H9 (cell line): ENCODE results near the gene FKRP. TPM values are rescaled to one million over a fixed set of nuclear protein-coding genes. Genes with fewer than 3 reads are reported as not detected.

Experiments used
- DNase-seq: peaks from one replicate; pipeline ENCODE4 v3.0.0-alpha.2; 2017
- H2AFZ ChIP-seq: one replicate; pipeline ENCODE4 v1.6.1; 2013; ENCODE audit warnings: mild to moderate bottlenecking, low read length, control low read depth, moderate library complexity
- H2AK5ac ChIP-seq: 2 replicates; pipeline ENCODE4 v1.6.1; 2013; ENCODE audit warnings: low read length, control low read depth, mixed read lengths; ENCODE audit not compliant: insufficient read length
- H2BK120ac ChIP-seq: one replicate; pipeline ENCODE4 v1.6.1; 2013; ENCODE audit warnings: low read depth, mild to moderate bottlenecking, low read length, control low read depth, inconsistent platforms; ENCODE audit not compliant: poor library complexity, severe bottlenecking
- H2BK12ac ChIP-seq: 2 replicates; pipeline ENCODE4 v1.6.1; 2013; ENCODE audit warnings: low read length, control low read depth, mixed read lengths, low read depth; ENCODE audit not compliant: insufficient read length
- H2BK15ac ChIP-seq: 2 replicates; pipeline ENCODE4 v1.6.1; 2013; ENCODE audit warnings: low read depth, low read length, control low read depth
- H2BK20ac ChIP-seq: one replicate; pipeline ENCODE4 v1.6.1; 2013; ENCODE audit warnings: low read depth, mild to moderate bottlenecking, low read length, control low read depth, inconsistent platforms; ENCODE audit not compliant: poor library complexity, severe bottlenecking
- H2BK5ac ChIP-seq: 2 replicates; pipeline ENCODE4 v1.6.1; 2013; ENCODE audit warnings: low read length, control low read depth, mixed read lengths; ENCODE audit not compliant: insufficient read length
- H3K14ac ChIP-seq: 2 replicates; pipeline ENCODE4 v1.6.1; 2013; ENCODE audit warnings: low read length, control low read depth; ENCODE audit not compliant: insufficient read depth
- H3K18ac ChIP-seq: 2 replicates; pipeline ENCODE4 v1.6.1; 2013; ENCODE audit warnings: low read depth, mild to moderate bottlenecking, mixed read lengths, low read length, control low read depth; ENCODE audit not compliant: insufficient read length
- H3K23ac ChIP-seq: 2 replicates; pipeline ENCODE4 v1.6.1; 2013; ENCODE audit warnings: low read length, control low read depth, mixed read lengths, low read depth; ENCODE audit not compliant: insufficient read length
- H3K23me2 ChIP-seq: 2 replicates; pipeline ENCODE4 v1.6.1; 2013; ENCODE audit warnings: low read depth, mild to moderate bottlenecking, mixed read lengths, low read length, control low read depth; ENCODE audit not compliant: insufficient read length, poor library complexity, severe bottlenecking
- H3K27ac ChIP-seq: 2 replicates; pipeline ENCODE4 v1.5.1; 2013; ENCODE audit warnings: low read length, control low read depth, mixed read lengths, low read depth; ENCODE audit not compliant: insufficient read length
- H3K27me3 ChIP-seq: 2 replicates; pipeline ENCODE4 v1.6.1; 2013; ENCODE audit warnings: low read length, control low read depth, inconsistent platforms; ENCODE audit not compliant: insufficient read depth
- H3K4ac ChIP-seq: 2 replicates; pipeline ENCODE4 v1.6.1; 2013; ENCODE audit warnings: low read depth, mild to moderate bottlenecking, control low read depth, inconsistent platforms, low read length, moderate library complexity
- H3K4me1 ChIP-seq: 2 replicates; pipeline ENCODE4 v1.6.1; 2013; ENCODE audit warnings: low read length, control low read depth, inconsistent platforms; ENCODE audit not compliant: insufficient read depth
- H3K4me2 ChIP-seq: 2 replicates; pipeline ENCODE4 v1.6.1; 2013; ENCODE audit warnings: low read length, control low read depth, mixed read lengths; ENCODE audit not compliant: insufficient read length, insufficient read depth
- H3K56ac ChIP-seq: 2 replicates; pipeline ENCODE4 v1.6.1; 2013; ENCODE audit warnings: low read depth, mild to moderate bottlenecking, mixed read lengths, low read length, control low read depth; ENCODE audit not compliant: insufficient read length
- H3K79me1 ChIP-seq: 2 replicates; pipeline ENCODE4 v1.6.1; 2013; ENCODE audit warnings: low read depth, mild to moderate bottlenecking, moderate library complexity, low read length, control low read depth, inconsistent platforms; ENCODE audit not compliant: insufficient read depth, poor library complexity, severe bottlenecking
- H3K79me2 ChIP-seq: 2 replicates; pipeline ENCODE4 v1.6.1; 2013; ENCODE audit warnings: low read length, control low read depth, inconsistent platforms; ENCODE audit not compliant: insufficient read depth
- H3K9ac ChIP-seq: 2 replicates; pipeline ENCODE4 v1.6.1; 2013; ENCODE audit warnings: low read length, control low read depth, mixed read lengths; ENCODE audit not compliant: insufficient read length; ENCODE audit errors: extremely low read depth
- H3K9me3 ChIP-seq: one replicate; pipeline ENCODE4 v1.6.1; 2013; ENCODE audit warnings: low read depth, low read length, inconsistent platforms; ENCODE audit not compliant: control insufficient read depth
- H3T11ph ChIP-seq: one replicate; pipeline ENCODE4 v1.6.1; 2013; ENCODE audit warnings: mild to moderate bottlenecking, low read length, control low read depth, inconsistent platforms
- H4K20me1 ChIP-seq: one replicate; pipeline ENCODE4 v1.6.1; 2013; ENCODE audit not compliant: control insufficient read depth, insufficient read length, insufficient read depth
- H4K5ac ChIP-seq: 2 replicates; pipeline ENCODE4 v1.6.1; 2013; ENCODE audit warnings: low read depth, mild to moderate bottlenecking, mixed read lengths, low read length, control low read depth; ENCODE audit not compliant: insufficient read length
- H4K8ac ChIP-seq: replicated peaks from 2 replicates; pipeline ENCODE4 v1.6.1; 2013; ENCODE audit warnings: low read length, control low read depth, mixed read lengths, low read depth; ENCODE audit not compliant: insufficient read length
- H4K91ac ChIP-seq: 2 replicates; pipeline ENCODE4 v1.6.1; 2013; ENCODE audit warnings: low read depth, mild to moderate bottlenecking, moderate library complexity, mixed read lengths, low read length, control low read depth; ENCODE audit not compliant: insufficient read length
- H3K27ac Mint-ChIP-seq, 3 experiments: 2 replicates in 2 of 3; 3 replicates in 1 of 3; pipeline ENCODE4 v1.8.0; 2020 to 2021; ENCODE audit warnings: mixed read lengths in 3 of 3, mild to moderate bottlenecking in 1 of 3, moderate library complexity in 1 of 3
- H3K27me3 Mint-ChIP-seq: 2 replicates; pipeline ENCODE4 v1.8.0; 2021; ENCODE audit warnings: low read depth, mild to moderate bottlenecking, moderate library complexity, mixed read lengths
- H3K36me3 Mint-ChIP-seq, 3 experiments: 2 replicates in 2 of 3; 3 replicates in 1 of 3; pipeline ENCODE4 v1.8.0; 2020 to 2021; ENCODE audit warnings: low read depth in 3 of 3, mixed read lengths in 3 of 3; ENCODE audit not compliant: insufficient read depth in 1 of 3
- H3K4me1 Mint-ChIP-seq, 2 experiments: 2 replicates each; pipeline ENCODE4 v1.8.0; 2020; ENCODE audit warnings: mixed read lengths in 2 of 2
- H3K4me3 Mint-ChIP-seq, 2 experiments: 2 replicates in 1 of 2; 3 replicates in 1 of 2; pipeline ENCODE4 v1.8.0; 2020 to 2021; ENCODE audit warnings: mild to moderate bottlenecking in 2 of 2, mixed read lengths in 2 of 2, moderate library complexity in 1 of 2
- H3K9me3 Mint-ChIP-seq, 2 experiments: 2 replicates in 1 of 2; 3 replicates in 1 of 2; pipeline ENCODE4 v1.8.0; 2020; ENCODE audit warnings: mild to moderate bottlenecking in 2 of 2, mixed read lengths in 2 of 2, moderate library complexity in 1 of 2
- WGBS: extraction: QIAGEN DNeasy Blood & Tissue Kit; methylation state at CpG from one replicate; pipeline ENCODE4 v1.1.7; 2013; ENCODE audit warnings: missing lambda C conversion rate, low lambda C conversion rate, mixed read lengths; ENCODE audit not compliant: insufficient read length; ENCODE audit errors: extremely low coverage; 5-methylcytosine and 5-hydroxymethylcytosine counted together
- total RNA-seq: library from RNA; stranded (reverse); gene quantifications from 2 replicates; pipeline ENCODE4 v1.2.1, GENCODE V29; 2021
- TF ChIP-seq, protein P1 (sequence below): fragments of 200-600 bp; sonication (generic); conservative IDR thresholded peaks from 3 replicates; pipeline ENCODE4 v1.8.0; 2021; ENCODE audit warnings: antibody characterized with exemption, mild to moderate bottlenecking

The FKRP gene
- total RNA-seq, 1 experiment from 2014 or later = 42.2 TPM

DNA sequence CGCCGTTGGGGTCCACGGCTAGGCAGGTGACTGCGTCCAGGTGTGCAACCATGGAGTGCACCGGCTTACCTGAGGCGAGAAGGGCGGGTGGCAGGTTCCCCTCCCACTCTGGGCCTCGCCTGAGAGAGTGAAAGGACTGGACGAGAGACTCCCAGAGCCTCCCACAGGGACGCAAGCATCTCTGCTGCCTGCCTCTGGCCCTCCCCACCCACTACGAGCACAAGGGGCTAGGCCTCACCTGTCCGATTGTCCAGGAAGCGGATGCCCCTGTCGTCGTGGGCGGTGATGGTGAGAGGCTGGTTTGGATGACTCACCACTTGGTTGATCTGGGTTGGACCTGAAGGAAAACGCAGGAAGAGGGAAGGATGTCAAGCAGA is 23.9 kb upstream of the FKRP start:
- H3K79me2 ChIP-seq = no peaks in the 10 kb centered on the region
- no peaks in the 10 kb centered on the region for H3K9me3 Mint-ChIP-seq
- peaks cover 6% of the 10 kb centered on the region for H3K23me2 ChIP-seq
- H3K9me3 ChIP-seq = no peaks in the 10 kb centered on the region
- H3K27ac ChIP-seq = no peak overlapping the region
- DNase-seq = no peak
- peaks cover 18 to 22% of the 10 kb centered on the region in 2 experiments for H3K4me1 Mint-ChIP-seq
- H3K18ac ChIP-seq = no peak overlapping the region
- no peaks in the 10 kb centered on the region for H4K20me1 ChIP-seq
- H3K23ac ChIP-seq = no peak overlapping the region
- H3K56ac ChIP-seq = no peak overlapping the region
- H3K27me3 Mint-ChIP-seq = no peaks in the 10 kb centered on the region; the same call in 1 of the 2 replicates
- no CpG with 5 or more reads among the region's 17 CpGs for WGBS
- H2AFZ ChIP-seq = no peak overlapping the region
- H2BK120ac ChIP-seq = no peak overlapping the region
- no peak overlapping the region for H2BK12ac ChIP-seq
- no peak overlapping the region for H4K8ac ChIP-seq
- H3K9ac ChIP-seq = no peak overlapping the region
- no peak overlapping the region for H2BK20ac ChIP-seq
- no peak overlapping the region for H3K4me3 Mint-ChIP-seq
- no peaks in the 10 kb centered on the region for H3K27me3 ChIP-seq
- H2AK5ac ChIP-seq = no peak overlapping the region
- TF ChIP-seq, protein P1, sequence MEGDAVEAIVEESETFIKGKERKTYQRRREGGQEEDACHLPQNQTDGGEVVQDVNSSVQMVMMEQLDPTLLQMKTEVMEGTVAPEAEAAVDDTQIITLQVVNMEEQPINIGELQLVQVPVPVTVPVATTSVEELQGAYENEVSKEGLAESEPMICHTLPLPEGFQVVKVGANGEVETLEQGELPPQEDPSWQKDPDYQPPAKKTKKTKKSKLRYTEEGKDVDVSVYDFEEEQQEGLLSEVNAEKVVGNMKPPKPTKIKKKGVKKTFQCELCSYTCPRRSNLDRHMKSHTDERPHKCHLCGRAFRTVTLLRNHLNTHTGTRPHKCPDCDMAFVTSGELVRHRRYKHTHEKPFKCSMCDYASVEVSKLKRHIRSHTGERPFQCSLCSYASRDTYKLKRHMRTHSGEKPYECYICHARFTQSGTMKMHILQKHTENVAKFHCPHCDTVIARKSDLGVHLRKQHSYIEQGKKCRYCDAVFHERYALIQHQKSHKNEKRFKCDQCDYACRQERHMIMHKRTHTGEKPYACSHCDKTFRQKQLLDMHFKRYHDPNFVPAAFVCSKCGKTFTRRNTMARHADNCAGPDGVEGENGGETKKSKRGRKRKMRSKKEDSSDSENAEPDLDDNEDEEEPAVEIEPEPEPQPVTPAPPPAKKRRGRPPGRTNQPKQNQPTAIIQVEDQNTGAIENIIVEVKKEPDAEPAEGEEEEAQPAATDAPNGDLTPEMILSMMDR = no peak
- H4K91ac ChIP-seq = no peak overlapping the region
- H3T11ph ChIP-seq = no peak overlapping the region
- no peak overlapping the region for H4K5ac ChIP-seq
- no peak overlapping the region for H2BK15ac ChIP-seq
- H3K27ac Mint-ChIP-seq = peak overlapping the region; percentile 22 to 55 (median 26); a peak in 4 of 7 replicates
- no peaks in the 10 kb centered on the region; the same call in 1 of the 2 replicates for H3K4me1 ChIP-seq
- no peak overlapping the region for H3K4ac ChIP-seq
- H3K36me3 Mint-ChIP-seq = peaks cover 37 to 63% (median 63%) of the 10 kb centered on the region in 3 experiments
- H3K4me2 ChIP-seq = no peak overlapping the region
- no peak overlapping the region for H2BK5ac ChIP-seq
- no peak overlapping the region for H3K14ac ChIP-seq
- no peaks in the 10 kb centered on the region for H3K79me1 ChIP-seq
